OCI-M2 (cell line): Measurements from ENCODE around the gene ZNFX1.
"Not testable (repeated sequence)": the region's sequence is repeated elsewhere in the genome, so short reads cannot be mapped to it uniquely, and the experiment has no call there.

Source experiments
- DNase-seq: peaks from one replicate; lab custom pipeline; 2025; ENCODE audit not compliant: unreplicated experiment; lab: John Stamatoyannopoulos, UW

ZNFX1 gene

DNA sequence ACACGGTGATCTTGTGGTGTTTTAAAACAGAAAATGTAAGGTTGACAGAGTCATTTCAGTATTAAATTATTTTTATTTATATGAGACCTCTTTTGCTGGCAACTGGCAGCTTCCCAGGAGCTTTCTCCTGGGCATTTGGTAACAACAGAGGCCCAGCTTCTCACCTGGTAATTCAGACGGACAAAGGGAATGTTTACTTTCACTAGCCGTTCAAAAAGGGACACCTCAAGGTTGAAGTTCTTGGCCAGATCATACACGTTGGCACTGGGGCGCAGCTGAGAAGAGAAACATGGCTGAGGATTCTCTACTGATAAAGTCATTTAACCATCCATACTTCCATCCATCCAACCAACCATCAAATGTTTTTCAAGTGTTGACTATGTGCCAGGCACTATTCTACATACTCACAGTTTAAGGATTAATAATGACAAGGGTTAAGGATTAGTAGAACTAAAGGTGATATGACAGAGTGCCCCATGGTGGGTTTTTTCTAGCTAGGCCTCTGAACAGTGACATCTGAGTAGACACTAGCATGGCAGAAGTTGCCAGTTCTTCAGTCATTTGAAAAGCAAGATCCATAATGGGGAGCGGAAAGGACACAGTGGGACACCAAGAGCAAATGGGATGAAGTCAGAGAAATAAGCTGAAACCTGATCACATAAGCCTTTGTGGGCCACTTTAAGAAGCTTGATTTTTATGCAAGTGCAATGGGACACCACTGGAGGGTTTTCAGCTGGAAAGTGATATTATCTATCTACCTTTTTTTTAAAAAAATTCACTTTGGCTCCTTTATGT, 25.1 kb downstream of the ZNFX1 start:
- DNase-seq, result no peak

DNA sequence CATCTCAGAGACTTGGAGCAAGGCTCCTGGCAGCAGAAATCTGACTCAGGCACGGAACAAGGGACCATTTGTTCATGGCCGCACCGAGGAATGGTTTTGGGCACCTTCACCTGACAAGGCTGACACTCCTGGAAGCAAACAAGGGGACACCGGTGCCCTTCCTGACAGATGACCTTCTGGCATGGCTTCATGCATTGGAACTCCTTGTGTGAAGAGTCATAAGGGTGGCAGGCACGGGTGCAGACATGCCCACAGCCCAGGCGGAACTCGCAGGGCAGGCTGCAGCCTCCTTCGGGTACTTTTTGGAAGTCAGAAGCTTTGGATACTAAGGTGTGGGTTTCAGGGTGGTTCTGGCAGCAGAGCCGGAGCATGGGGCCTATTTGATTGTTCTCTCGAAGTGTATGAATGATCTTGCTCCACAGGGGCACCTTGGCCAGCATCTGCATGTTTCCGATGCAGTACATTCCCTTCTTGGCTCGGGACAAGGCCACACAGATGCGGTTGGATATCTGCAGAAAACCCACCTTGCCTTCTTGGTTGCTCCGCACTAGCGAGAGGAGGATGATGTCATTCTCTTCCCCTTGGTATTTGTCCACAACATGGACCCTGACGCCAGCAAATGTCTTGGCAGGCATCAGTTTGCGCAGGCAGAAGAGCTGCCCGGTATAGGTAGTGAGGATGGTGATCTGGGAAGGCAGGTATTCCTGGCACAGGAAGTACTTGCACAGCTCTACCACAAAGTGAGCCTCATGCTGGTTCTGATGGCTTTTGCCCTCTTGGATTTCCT, 28.8 kb downstream of the ZNFX1 start:
- DNase-seq, result no peak

DNA sequence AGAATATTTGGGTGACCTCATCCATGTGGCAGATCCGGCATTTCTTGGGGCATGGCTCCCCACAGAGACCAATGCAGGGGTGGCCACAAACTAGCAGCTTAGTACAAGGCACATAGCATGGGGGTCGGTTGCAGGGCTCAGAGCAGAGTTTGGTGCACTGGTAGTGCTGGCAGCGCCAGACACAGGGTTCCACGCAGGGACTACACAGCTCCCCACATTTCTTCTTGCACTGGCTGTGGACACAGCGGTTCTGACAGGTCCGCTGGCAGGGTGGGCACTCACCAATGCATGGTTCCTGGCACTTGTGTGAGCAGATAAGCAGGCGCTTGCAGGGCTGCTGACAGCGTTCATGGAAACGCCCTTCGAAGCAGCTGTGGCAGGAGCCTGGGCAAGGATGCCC, 29.6 kb downstream of the ZNFX1 start:
- DNase-seq, result no peak

DNA sequence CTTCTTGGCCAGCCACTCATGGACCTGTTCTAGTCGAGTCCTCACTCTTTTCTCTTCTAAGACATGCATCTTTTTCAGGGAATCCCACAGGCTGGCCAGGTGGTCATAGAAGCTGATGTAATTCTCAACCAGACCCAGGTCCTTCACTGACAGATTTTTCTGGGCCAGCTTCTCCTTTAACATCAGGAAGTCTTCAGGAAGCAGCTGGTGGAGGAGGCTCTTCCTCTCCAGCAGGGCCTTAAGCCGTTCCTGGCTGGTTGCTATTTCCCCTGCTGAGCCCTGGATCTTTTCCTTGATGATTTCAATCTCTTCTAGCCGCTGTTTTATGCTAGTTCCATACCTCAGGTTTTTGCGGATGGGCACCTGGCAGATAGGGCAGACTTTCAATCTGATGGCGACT, 30.1 kb downstream of the ZNFX1 start:
- DNase-seq, result no peak

DNA sequence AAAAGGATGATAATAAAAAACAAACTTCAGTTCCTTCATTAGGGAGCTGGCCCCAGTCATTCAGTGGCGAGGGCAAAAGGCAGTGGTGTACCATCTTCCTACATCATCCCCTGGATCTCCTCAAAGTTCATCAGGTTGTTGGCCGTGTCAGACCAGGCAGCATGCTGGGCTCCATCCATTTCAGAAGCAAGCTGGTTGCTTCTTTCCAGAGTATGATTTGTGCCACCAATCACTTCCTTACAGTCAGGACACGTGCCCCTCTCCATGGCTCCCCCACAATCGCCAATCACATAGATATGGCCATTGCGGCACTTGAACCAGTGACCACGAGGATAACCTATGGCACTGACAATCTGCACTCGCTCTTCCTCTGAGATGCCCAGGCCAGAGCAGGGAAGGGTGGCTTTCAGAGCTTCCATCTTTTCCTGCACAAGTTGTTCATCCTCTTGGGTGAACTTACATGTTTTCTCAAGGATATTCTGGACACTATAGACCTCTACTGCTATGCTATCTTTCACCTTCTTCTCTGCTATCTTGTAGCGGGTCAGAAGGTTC, 30.6 kb downstream of the ZNFX1 start:
- no peak for DNase-seq

DNA sequence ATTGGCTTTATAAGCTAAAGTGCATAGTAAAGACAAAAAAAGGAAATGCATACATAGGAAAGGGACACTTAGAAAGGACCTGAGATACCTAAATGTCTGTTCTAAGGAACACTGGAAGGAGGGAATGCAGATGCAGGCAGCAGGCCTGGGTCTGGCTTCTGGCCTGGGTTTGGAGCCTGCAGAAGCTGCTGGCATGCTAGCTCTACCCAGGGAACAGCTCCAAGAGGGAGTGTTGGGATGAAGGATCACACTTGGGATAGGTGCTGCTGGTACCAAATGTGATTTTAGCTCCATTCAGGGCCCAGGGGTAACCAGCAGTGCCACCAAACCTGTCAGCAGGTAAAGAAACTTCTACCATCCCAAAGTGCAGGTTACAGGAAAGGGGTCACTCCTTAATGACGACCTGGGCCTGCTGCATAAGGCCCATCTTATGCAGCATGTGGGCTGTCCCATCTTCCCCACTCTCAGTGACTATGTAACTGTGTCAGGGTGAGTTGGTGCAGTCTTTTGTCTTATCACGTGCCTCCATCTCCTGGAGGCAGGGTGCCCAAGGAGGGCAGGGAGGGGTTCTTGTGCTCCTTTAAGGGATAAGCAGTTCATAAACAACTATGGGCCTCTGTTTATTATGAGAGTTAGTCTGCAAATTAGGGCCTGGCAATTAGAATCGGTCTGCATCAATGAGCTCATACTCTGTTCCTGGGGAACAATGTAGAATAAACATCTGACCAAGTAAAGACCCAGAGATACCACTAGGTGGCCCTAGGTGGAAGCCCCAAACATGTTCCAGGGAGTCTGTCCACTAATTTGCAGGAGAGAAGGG, 31.7 kb downstream of the ZNFX1 start:
- DNase-seq, result no peak

DNA sequence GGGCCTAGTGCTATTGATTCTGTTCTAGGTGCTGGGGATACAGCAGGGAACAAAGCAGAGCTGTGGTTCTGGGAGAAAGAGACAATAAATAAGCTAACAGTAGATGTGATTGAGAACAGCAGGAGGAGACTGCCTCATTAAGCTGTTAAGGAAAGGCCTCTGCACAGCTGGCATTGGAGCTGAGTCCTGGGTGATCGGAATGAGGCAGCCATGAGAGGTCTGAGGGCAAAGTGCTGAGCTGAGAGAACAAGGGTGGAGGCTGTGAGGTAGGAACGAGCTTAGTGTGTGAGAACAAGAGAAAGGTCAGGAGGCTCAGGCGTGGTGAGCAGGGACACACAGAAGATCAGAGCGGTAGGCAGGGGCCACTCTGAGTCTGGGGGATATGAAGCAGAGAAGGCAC, 40.3 kb downstream of the ZNFX1 start:
- DNase-seq, result no peak

DNA sequence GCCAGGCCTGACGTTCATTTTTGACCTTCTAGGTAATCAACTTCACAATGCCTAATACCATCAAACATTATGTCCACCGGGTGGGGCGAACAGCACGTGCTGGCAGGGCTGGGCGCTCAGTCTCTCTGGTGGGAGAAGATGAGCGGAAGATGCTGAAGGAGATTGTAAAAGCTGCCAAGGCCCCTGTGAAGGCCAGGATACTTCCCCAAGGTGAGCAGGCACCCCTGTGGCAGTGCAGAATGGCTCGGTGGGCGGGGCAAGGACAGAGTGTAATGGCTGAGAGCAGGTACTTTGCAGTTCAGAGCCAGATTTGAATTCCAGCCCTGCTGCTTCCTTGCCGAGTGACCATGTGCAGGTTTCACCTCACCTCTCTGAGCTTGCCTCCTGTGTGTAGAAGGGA, 41.6 kb downstream of the ZNFX1 start:
- no peak for DNase-seq

DNA sequence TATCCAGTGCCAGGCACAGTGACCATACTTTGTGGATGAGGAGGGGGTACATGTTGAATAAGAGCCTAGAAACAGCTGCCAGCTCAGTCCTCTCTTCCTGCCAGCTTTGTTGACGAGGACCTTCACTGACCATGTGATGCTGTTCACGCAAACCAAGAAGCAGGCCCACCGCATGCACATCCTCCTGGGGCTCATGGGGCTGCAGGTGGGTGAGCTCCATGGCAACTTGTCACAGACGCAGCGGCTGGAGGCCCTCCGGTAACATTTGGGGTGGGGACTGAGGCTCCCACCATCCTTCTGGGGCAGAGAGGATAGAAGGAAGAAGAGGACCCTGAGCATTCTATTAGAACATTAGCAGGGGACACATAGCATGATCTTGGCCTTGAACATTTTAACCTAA, 43.0 kb downstream of the ZNFX1 start:
- no peak for DNase-seq

DNA sequence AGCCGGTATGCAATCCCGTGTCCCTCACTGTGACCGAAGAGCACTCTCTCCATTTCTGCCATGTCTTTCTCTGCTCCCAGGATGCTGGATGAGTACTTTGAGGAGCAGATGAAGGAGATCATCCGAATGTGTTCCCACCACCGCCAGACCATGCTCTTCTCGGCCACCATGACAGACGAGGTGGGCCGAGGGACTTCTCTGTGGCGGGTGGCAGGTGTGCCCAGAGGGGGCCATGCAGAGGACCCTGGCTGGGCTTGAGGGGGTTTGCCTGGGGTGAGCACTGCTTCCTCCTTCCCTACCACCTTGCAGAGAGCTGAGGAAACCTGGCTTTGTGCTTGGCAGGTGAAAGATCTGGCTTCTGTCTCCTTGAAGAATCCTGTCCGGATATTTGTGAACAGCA, 44.6 kb downstream of the ZNFX1 start:
- no peak for DNase-seq

DNA sequence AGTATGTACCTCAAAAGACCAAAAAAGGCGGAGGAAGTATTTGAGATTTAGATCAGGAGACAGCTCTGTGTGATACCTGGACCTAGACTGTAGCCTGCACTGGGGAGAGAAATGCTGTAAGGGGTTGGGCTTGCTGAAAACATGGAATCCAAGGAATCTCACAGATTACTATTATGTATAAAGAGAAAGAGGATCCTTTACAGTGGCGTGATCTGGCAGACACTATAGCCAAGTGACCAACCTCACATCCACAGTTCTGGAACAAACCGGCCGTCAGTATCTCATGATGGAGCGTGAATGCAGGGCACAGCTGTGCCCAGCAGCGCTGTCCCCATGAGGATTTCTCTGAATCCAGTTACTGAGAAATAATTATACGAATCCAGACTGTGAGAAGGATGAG, 46.4 kb downstream of the ZNFX1 start:
- no peak for DNase-seq

DNA sequence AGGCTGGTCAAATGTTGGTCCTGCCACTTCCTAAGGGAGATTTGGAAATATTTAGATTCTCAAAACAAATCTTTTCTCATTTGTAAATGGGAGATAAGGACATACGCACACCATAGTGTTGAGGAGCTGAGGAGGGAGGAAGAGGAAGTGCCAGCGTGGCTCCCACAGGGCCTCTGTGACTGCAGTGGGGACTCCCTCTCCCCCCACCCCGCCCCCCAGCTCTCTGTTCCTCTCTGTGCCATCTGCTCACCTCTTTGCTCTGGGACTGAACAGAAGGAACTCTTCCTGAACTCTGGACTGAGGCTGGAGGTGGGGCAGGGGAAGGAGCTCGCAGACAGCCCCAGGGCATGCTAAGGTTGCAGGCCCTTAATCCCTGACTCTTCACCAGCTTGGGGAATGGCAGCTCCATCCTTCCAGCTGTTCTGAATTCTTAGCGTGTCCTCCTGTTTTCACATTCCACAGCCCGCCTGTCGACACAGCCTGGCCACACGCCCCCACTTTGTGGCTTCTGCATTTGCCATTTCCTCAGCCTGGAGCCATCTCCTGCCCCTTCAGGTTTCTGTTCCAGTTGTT, 47.2 kb downstream of the ZNFX1 start:
- peak; percentile 54 for DNase-seq

DNA sequence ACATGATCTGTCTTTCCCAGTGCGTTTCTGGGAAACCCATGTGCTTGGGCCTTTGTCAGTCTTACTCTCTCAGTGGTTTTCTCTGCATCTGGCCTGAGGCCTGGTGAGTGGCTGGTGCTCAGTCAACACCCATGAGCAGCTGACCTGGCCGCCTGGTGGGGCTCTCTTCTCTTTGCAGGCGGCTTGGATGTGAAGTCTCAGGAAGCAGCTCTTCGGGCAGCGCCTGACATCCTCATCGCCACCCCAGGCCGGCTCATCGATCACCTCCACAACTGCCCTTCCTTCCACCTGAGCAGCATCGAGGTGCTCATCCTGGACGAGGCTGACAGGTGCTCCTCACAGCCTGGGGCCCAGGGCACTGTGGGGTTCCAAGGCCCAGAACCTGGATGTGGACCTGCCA, 47.8 kb downstream of the ZNFX1 start:
- no peak for DNase-seq

DNA sequence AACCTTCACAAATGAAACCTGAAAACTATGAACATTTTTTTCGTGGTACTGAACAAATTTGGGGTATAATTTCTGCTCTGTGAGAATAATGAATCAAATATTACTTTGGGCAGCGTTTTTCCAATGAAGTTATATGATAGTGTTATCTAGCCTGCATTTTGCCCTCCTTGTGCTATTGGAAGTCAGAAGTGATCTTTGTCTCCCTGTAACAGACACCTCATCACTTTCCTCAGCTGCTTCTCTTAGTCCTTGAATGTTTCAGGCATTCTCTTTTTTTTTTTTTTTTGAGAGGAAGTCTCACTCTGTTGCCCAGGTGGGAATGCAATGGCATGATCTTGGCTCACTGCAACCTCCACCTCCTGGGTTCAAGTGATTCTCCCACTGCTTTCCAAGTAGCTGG, 48.5 kb downstream of the ZNFX1 start:
- DNase-seq, result no peak

DNA sequence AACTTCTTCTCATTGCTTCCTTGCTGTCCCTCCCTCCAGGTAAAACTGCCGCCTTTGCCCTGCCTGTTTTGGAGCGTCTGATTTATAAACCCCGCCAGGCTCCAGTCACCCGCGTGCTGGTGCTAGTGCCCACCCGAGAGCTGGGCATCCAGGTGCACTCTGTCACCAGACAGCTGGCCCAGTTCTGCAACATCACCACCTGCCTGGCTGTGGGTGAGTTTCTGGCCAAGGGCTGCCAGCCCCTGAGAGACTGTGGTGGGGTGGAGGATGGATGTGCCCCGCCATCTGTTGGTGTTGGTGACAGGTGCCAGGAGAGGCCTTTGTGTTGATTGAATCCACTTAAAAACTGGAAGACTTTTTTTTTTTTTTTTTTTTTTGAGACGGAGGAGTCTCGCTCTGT, 49.2 kb downstream of the ZNFX1 start:
- no peak for DNase-seq

DNA sequence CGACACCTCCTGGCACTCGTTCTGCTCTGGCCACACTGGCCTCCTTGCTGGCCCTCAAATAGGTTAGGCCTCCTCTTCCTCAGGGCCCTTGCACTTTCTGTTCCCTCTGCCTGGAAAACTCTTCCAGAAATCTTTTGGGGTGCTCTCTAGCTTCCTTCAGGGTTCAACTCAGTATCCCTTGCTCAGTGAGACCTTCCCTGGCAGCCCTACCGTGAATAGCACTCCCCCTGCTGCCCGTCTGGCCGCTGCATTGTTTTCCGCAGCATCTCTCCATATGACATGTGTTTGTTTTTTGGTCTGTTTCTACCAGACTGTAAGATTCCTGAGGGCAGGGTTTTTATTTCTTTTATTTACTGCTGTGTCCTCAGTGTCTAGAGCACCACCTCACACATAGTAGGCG, 52.0 kb downstream of the ZNFX1 start:
- no peak for DNase-seq

DNA sequence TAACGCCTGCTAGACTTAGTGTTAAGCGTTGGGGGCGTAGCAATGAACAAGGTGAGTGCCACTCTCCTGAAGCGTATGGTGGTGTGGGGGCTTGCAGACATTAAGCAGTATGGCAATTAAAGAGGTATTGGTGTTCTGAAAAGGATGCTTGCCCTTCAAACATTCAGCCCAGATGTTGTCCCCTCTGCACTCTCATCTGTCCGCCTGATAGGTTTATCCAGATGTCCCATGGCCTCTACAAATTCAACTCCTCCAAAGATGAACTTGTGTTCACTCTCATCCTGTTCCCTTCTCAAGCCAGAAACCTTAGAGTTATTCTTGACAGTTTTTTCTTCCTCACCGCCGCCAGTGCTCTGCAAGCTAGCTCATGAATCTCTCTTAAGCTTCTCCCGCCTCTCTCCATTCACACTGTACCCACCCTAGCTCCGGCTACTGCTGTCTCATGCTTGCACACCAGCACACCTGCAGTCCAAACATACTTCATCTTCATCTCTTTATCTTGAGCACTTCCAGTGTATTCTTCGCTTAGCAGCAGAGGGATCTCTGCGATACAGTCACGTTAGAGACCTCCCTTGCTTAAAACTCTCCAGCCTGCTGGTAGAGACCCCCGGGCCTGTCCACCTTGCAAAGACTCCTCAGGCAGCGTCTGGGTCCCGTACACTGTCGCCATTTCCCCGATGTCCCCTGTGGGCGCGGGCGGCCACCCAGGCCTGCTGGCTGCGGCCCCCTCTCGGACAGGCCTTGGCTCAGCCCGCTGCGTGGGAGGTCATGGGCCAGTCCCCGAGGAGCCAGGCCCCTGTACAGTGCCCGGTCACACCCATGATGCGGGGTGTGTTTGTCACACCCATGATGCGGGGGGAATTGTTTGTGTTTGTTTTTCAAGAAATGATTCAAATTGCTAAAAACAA, 57.7 kb downstream of the ZNFX1 start:
- no peak for DNase-seq

DNA sequence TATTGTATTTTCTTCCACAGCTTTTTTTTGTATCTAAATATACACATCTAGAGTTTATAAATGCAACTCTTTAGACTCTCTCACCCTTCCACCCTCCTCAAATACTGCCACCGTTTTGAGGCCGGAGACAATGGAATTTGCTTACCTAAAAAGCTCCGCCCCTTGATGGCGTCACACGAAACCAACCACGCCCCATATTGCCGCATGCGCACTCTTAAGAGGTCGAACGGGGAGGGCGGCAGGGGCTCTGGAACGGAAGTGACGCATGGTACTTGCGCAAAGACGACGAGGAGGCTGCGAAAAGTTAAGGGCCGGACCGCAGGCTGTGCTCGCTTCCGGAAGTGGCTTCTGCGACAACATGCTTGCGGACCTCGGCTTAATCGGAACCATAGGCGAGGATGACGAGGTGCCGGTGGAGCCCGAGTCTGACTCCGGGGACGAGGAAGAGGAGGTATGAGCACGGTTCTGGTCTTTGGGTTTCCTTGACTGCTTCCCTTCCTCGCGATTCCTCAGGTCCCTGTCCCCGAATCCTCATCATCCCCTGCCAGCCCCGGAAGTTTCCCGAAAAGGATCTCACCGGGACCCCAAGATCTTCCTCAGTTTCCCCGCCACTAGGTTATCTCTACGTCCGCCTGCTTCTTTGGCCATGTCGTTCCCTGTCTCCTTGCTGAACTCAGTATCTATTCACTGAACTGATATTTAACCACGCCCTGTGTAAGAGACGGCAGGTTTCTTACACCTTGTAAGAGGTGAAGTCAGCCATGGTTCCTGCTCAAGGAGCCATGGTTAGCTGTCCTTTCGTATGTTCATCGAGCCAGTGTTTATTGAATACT, 58.5 kb downstream of the ZNFX1 start, which contains the start of gene DDX27:
TSS of gene DDX27 (plus strand) at position 326 of the 833 bp plus-strand sequence. CDS start at position 359, 33 bp downstream.
- peak; percentile 91 for DNase-seq

DNA sequence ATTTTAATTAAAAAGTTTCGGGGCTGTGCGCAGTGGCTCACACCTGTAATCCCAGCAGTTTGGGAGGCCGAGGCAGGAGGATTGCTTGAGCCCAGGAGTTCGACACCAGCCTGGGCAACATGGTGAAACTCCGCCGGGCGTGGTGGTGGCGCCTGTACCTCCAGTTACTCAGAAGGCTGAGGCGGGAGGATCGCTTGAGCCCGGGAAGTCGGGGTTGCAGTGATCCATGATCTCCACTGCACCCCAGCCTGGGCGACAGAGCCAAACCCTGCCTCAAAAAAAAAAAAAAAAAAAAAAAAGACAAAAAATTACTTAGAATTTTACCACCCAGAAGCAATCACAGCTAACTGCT, 59.1 kb downstream of the ZNFX1 start:
- not testable (repeated sequence) for DNase-seq
